H1 (cell line): ENCODE results near the gene BAZ2B. TPM values are rescaled to one million over a fixed set of nuclear protein-coding genes. Genes with fewer than 3 reads are reported as not detected.

Experiments used
- CTCF ChIA-PET: fragments of 300-600 bp; sonication (Branson Sonifier 250); formaldehyde crosslinking; loops from one replicate; lab custom pipeline; 2021; ENCODE audit not compliant: partially characterized antibody; lab: Charles Lee
- POLR2A ChIA-PET: fragments of 300-600 bp; sonication (Branson Sonifier 250); formaldehyde crosslinking; loops from one replicate; lab custom pipeline; 2021; ENCODE audit warnings: inconsistent platforms; ENCODE audit not compliant: partially characterized antibody; lab: Charles Lee
- DNase-seq, 2 experiments: peaks; one replicate each; pipeline versions ENCODE4 v3.0.0 to v3.0.0-alpha.2; 2010 to 2022; ENCODE audit warnings: low spot score in 2 of 2, low read depth in 1 of 2, mixed read lengths in 1 of 2
- FAIRE-seq: peaks from 2 replicates; lab custom pipeline; 2011; peaks lifted over from hg19 to GRCh38; lab: Jason Lieb, UNC
- H2AFZ ChIP-seq: 2 replicates; pipeline ENCODE4 v1.8.1; 2012; ENCODE audit warnings: low read length, inconsistent platforms
- H2AK5ac ChIP-seq: 2 replicates; pipeline ENCODE4 v1.6.1; 2013; ENCODE audit warnings: low read depth, low read length
- H2BK120ac ChIP-seq: replicated peaks from 2 replicates; pipeline ENCODE3; 2013; ENCODE audit warnings: low read depth, low read length, inconsistent platforms
- H2BK12ac ChIP-seq: 2 replicates; pipeline ENCODE4 v1.6.1; 2013; ENCODE audit warnings: low read depth, low read length
- H2BK15ac ChIP-seq: 2 replicates; pipeline ENCODE4 v1.6.1; 2013; ENCODE audit warnings: low read length
- H2BK20ac ChIP-seq: 2 replicates; pipeline ENCODE4 v1.6.1; 2013; ENCODE audit warnings: low read length
- H2BK5ac ChIP-seq: 2 replicates; pipeline ENCODE4 v1.6.1; 2013; ENCODE audit warnings: low read depth, low read length
- H3K14ac ChIP-seq: 2 replicates; pipeline ENCODE4 v1.6.1; 2013; ENCODE audit warnings: inconsistent platforms; ENCODE audit not compliant: insufficient read length
- H3K18ac ChIP-seq: 2 replicates; pipeline ENCODE4 v1.6.1; 2013; ENCODE audit warnings: low read length; ENCODE audit errors: extremely low read depth
- H3K23ac ChIP-seq: 2 replicates; pipeline ENCODE4 v1.6.1; 2013; ENCODE audit warnings: inconsistent platforms; ENCODE audit not compliant: insufficient read length
- H3K23me2 ChIP-seq: 2 replicates; pipeline ENCODE4 v1.6.1; 2013; ENCODE audit warnings: low read depth, low read length
- H3K27ac ChIP-seq: 2 replicates; pipeline ENCODE4 v1.6.1; 2011; ENCODE audit warnings: low read depth, low read length, inconsistent platforms
- H3K27me3 ChIP-seq, 4 experiments: replicated peaks in 1 of 4; 1 replicate in 1 of 4; 2 replicates in 3 of 4; pipeline versions ENCODE4 v1.6.1 to v1.8.1; 2011 to 2013; ENCODE audit warnings: low read length in 3 of 4, mild to moderate bottlenecking in 3 of 4, inconsistent platforms in 2 of 4, mixed read lengths in 2 of 4, moderate library complexity in 1 of 4; ENCODE audit not compliant: control insufficient read depth in 3 of 4, insufficient read depth in 3 of 4; ENCODE audit errors: extremely low read depth in 1 of 4
- H3K36me3 ChIP-seq, 4 experiments: 2 replicates each; pipeline versions ENCODE4 v1.6.1 to v1.8.1; 2011 to 2013; ENCODE audit warnings: mild to moderate bottlenecking in 4 of 4, low read length in 3 of 4, moderate library complexity in 2 of 4, control low read depth in 1 of 4, inconsistent platforms in 1 of 4; ENCODE audit not compliant: insufficient read depth in 4 of 4, control insufficient read depth in 2 of 4
- H3K4ac ChIP-seq: replicated peaks from 2 replicates; pipeline ENCODE3; 2013; ENCODE audit warnings: low read length, low read depth, mixed read lengths, inconsistent platforms; ENCODE audit not compliant: insufficient read length
- H3K4me1 ChIP-seq, 4 experiments: replicated peaks in 1 of 4; 1 replicate in 1 of 4; 2 replicates in 3 of 4; pipeline versions ENCODE4 v1.6.1 to v1.8.1; 2011 to 2013; ENCODE audit warnings: low read length in 3 of 4, inconsistent platforms in 2 of 4, mixed read lengths in 1 of 4; ENCODE audit not compliant: insufficient read depth in 4 of 4, control insufficient read depth in 3 of 4
- H3K4me2 ChIP-seq, 2 experiments: 2 replicates each; pipeline versions ENCODE4 v1.6.1 to v1.8.1; 2011 to 2013; ENCODE audit warnings: low read depth in 2 of 2, low read length in 2 of 2, control low read depth in 1 of 2, inconsistent platforms in 1 of 2, mild to moderate bottlenecking in 1 of 2; ENCODE audit not compliant: insufficient read depth in 1 of 2
- H3K4me3 ChIP-seq, 4 experiments: fragments of 200-600, 300-600 bp in 1 of 4; sonication (generic), shearing (Covaris generic), sonication (Bioruptor Twin) in 1 of 4; 2 replicates each; pipeline versions ENCODE4 v1.5.1 to v1.8.1; 2011 to 2016; ENCODE audit warnings: low read length in 4 of 4, low read depth in 3 of 4, control low read depth in 2 of 4, inconsistent platforms in 2 of 4, mild to moderate bottlenecking in 2 of 4, mixed read lengths in 1 of 4, moderate library complexity in 1 of 4; ENCODE audit not compliant: insufficient read depth in 2 of 4; ENCODE audit errors: extremely low read depth in 1 of 4
- H3K56ac ChIP-seq: replicated peaks from 2 replicates; pipeline ENCODE3; 2013; ENCODE audit warnings: low read depth, mild to moderate bottlenecking, mixed read lengths, low read length, inconsistent platforms; ENCODE audit not compliant: insufficient read length
- H3K79me1 ChIP-seq: 2 replicates; pipeline ENCODE4 v1.6.1; 2013; ENCODE audit warnings: low read depth, low read length, control low read depth
- H3K79me2 ChIP-seq, 2 experiments: 2 replicates each; pipeline versions ENCODE4 v1.6.1 to v1.8.1; 2012 to 2013; ENCODE audit warnings: low read length in 2 of 2, mild to moderate bottlenecking in 2 of 2, inconsistent platforms in 1 of 2; ENCODE audit not compliant: insufficient read depth in 2 of 2, control insufficient read depth in 1 of 2
- H3K9ac ChIP-seq, 4 experiments: replicated peaks in 1 of 4; 1 replicate in 1 of 4; 2 replicates in 3 of 4; pipeline versions ENCODE4 v1.6.1 to v1.8.1; 2011 to 2013; ENCODE audit warnings: low read depth in 3 of 4, low read length in 3 of 4, control low read depth in 2 of 4, mild to moderate bottlenecking in 2 of 4, moderate library complexity in 2 of 4, inconsistent platforms in 1 of 4; ENCODE audit errors: extremely low read depth in 1 of 4
- H3K9me3 ChIP-seq, 2 experiments: 2 replicates each; pipeline versions ENCODE4 v1.6.1 to v1.8.1; 2012 to 2013; ENCODE audit warnings: mild to moderate bottlenecking in 2 of 2, moderate library complexity in 2 of 2, control low read depth in 1 of 2, inconsistent platforms in 1 of 2, low read depth in 1 of 2, low read length in 1 of 2, mixed read lengths in 1 of 2; ENCODE audit not compliant: insufficient read depth in 2 of 2
- H4K20me1 ChIP-seq, 2 experiments: replicated peaks in 1 of 2; 2 replicates each; pipeline versions ENCODE3 to v1.8.1; 2011 to 2013; ENCODE audit warnings: inconsistent platforms in 2 of 2, low read length in 2 of 2, mild to moderate bottlenecking in 1 of 2; ENCODE audit not compliant: insufficient read depth in 2 of 2, control insufficient read depth in 1 of 2
- H4K5ac ChIP-seq: 2 replicates; pipeline ENCODE4 v1.6.1; 2013; ENCODE audit warnings: low read length, low read depth, mixed read lengths, inconsistent platforms; ENCODE audit not compliant: insufficient read length
- H4K8ac ChIP-seq: 2 replicates; pipeline ENCODE4 v1.8.0; 2013; ENCODE audit warnings: mild to moderate bottlenecking, moderate library complexity, low read length, inconsistent platforms; ENCODE audit not compliant: insufficient read depth; ENCODE audit errors: extremely low read depth
- H4K91ac ChIP-seq: replicated peaks from 2 replicates; pipeline ENCODE3; 2013; ENCODE audit warnings: low read length, mixed read lengths, inconsistent platforms; ENCODE audit not compliant: insufficient read length
- ASH2L ChIP-seq: fragments of 200-600, 300-600 bp; sonication (generic); IDR thresholded peaks from one replicate; pipeline ENCODE4 v1.7.1; 2017; ENCODE audit warnings: low read length
- CHD2 ChIP-seq: IDR thresholded peaks from 2 replicates; pipeline ENCODE4 v1.6.1; 2012; ENCODE audit warnings: low read length, improper control_type of control experiment
- E2F6 ChIP-seq: IDR thresholded peaks from 2 replicates; pipeline ENCODE4 v1.6.1; 2012; ENCODE audit warnings: inconsistent platforms
- GABPA ChIP-seq: IDR thresholded peaks from 2 replicates; pipeline ENCODE4 v1.6.1; 2011; ENCODE audit warnings: mild to moderate bottlenecking, low read length, moderate library complexity, borderline replicate concordance; ENCODE audit not compliant: insufficient read depth
- HDAC6 ChIP-seq: IDR thresholded peaks from one replicate; pipeline ENCODE4 v1.7.1; 2012; ENCODE audit warnings: low read depth, mild to moderate bottlenecking, inconsistent platforms, low read length, moderate library complexity
- JUN ChIP-seq: IDR thresholded peaks from 2 replicates; pipeline ENCODE4 v1.6.1; 2011; ENCODE audit warnings: low read depth, mild to moderate bottlenecking, improper control_type of control experiment, low read length
- JUND ChIP-seq: IDR thresholded peaks from 2 replicates; pipeline ENCODE4 v1.6.1; 2011; ENCODE audit warnings: mild to moderate bottlenecking, improper control_type of control experiment, low read length
- POLR2A ChIP-seq, 2 experiments: IDR thresholded peaks; 1 replicate in 1 of 2; 2 replicates in 1 of 2; pipeline ENCODE4 v1.6.1; 2011; ENCODE audit warnings: low read depth in 2 of 2, low read length in 2 of 2, mild to moderate bottlenecking in 2 of 2; ENCODE audit errors: control extremely low read depth in 1 of 2
- POLR2AphosphoS5 ChIP-seq: IDR thresholded peaks from 2 replicates; pipeline ENCODE4 v1.6.1; 2011; ENCODE audit warnings: low read depth, low read length
- RBBP5 ChIP-seq: IDR thresholded peaks from 2 replicates; pipeline ENCODE4 v1.7.1; 2012; ENCODE audit warnings: low read depth, mild to moderate bottlenecking, inconsistent platforms, low read length, moderate library complexity, borderline replicate concordance
- RFX5 ChIP-seq: IDR thresholded peaks from 2 replicates; pipeline ENCODE4 v1.6.1; 2011; ENCODE audit warnings: low read depth, low read length, improper control_type of control experiment, borderline replicate concordance
- RNF2 ChIP-seq: fragments of 200-900, 300-1000 bp; sonication (generic); IDR thresholded peaks from 2 replicates; pipeline ENCODE4 v1.7.1; 2016; ENCODE audit warnings: borderline replicate concordance, low read depth, mild to moderate bottlenecking, antibody characterized with exemption, low read length; ENCODE audit not compliant: poor library complexity, severe bottlenecking; ENCODE audit errors: missing control alignments
- SIN3A ChIP-seq, 2 experiments: IDR thresholded peaks in 1 of 2; conservative IDR thresholded peaks in 1 of 2; 2 replicates each; pipeline ENCODE4 v1.6.1; 2011 to 2012; ENCODE audit warnings: low read length in 2 of 2, improper control_type of control experiment in 1 of 2, low read depth in 1 of 2, mild to moderate bottlenecking in 1 of 2
- SP4 ChIP-seq: IDR thresholded peaks from 2 replicates; pipeline ENCODE4 v1.6.1; 2012; ENCODE audit warnings: low read length, inconsistent platforms
- WGBS, 2 experiments: shearing (Covaris generic) in 1 of 2; methylation state at CpG; one replicate each; pipeline versions ENCODE4 v1.1.6 to v1.1.7; 2013 to 2015; ENCODE audit warnings: low lambda C conversion rate in 2 of 2, mixed read lengths in 2 of 2, inconsistent platforms in 1 of 2, low coverage in 1 of 2, missing lambda C conversion rate in 1 of 2; ENCODE audit not compliant: insufficient replicate concordance in 2 of 2, insufficient coverage in 1 of 2, insufficient read length in 1 of 2; ENCODE audit errors: extremely low coverage in 1 of 2, missing lambda C conversion rate in 1 of 2; 5-methylcytosine and 5-hydroxymethylcytosine counted together
- polyA plus RNA-seq, 7 experiments: library from polyadenylated mRNA; depleted of rRNA in 3 of 7; stranded (reverse) in 5 of 7; unstranded in 2 of 7; fragments of >200 nt in 5 of 7; fragments of 200-250 nt in 2 of 7; gene quantifications; 1 replicate in 5 of 7; 2 replicates in 1 of 7; 4 replicates in 1 of 7; pipeline versions ENCODE4 v1.2.1 to v1.2.3, GENCODE V29; 2011 to 2013; ENCODE audit warnings: missing spikeins in 2 of 7, mixed read lengths in 2 of 7
- total RNA-seq: library from RNA; stranded (reverse); fragmentation: NEBNext Ultra II Directional; extraction: Animal tissue kit (Norgen Biotek cat#: 25700); gene quantifications from 2 replicates; pipeline ENCODE4 v1.2.1, GENCODE V29; 2021

BAZ2B gene
- total and polyA plus RNA-seq, 2 of the 8 experiments (the other 6 are each of a cell fraction or from before 2014, with no cell fraction given), result 15.2 to 46.3 TPM

GRCh38 chr2:159275111-159275510 is 341.2 kb downstream of the BAZ2B start:
- H3K23ac ChIP-seq, result no peak overlapping the region
- no peak overlapping the region for H3K14ac ChIP-seq
- H2BK5ac ChIP-seq, result no peak overlapping the region
- H4K8ac ChIP-seq, result no peak overlapping the region
- H3K4ac ChIP-seq, result no peak overlapping the region
- no peaks in the 10 kb centered on the region for H3K27me3 ChIP-seq
- no peak overlapping the region for H3K27ac ChIP-seq
- no peak overlapping the region for H2AFZ ChIP-seq
- no peak overlapping the region for H3K4me2 ChIP-seq
- FAIRE-seq (no peak), DNase-seq (no peak)
- H2BK120ac ChIP-seq, result no peak overlapping the region
- no peaks in the 10 kb centered on the region for H3K9me3 ChIP-seq
- H3K23me2 ChIP-seq, result no peaks in the 10 kb centered on the region; the same call in 1 of the 2 replicates
- no peak overlapping the region for H2AK5ac ChIP-seq
- H3K56ac ChIP-seq, result no peak overlapping the region
- no peaks in the 10 kb centered on the region for H4K20me1 ChIP-seq
- no peak for TF ChIP-seq GABPA
- no peak for TF ChIP-seq JUN
- no peak for TF ChIP-seq E2F6
- TF ChIP-seq CHD2, result no peak
- no peak for TF ChIP-seq RNF2
- TF ChIP-seq RBBP5, result no peak
- no peak for TF ChIP-seq SP4
- no peak for TF ChIP-seq RFX5
- no peak for TF ChIP-seq JUND
- no peak for TF ChIP-seq HDAC6
- TF ChIP-seq SIN3A (conservative IDR thresholded peaks at IDR 0.05 in 1 of 2, IDR thresholded peaks at IDR 0.05 in 1 of 2; ENCODE audit: low read depth in 1 of 2, low read length in 2 of 2), result no peak
- TF ChIP-seq POLR2A (IDR thresholded peaks at IDR 0.05; ENCODE audit: control extremely low read depth in 1 of 2, low read depth in 2 of 2, low read length in 2 of 2), result no peak
- no peak for TF ChIP-seq POLR2AphosphoS5
- no peak for TF ChIP-seq ASH2L
- H3K4me1 ChIP-seq, result no peaks in the 10 kb centered on the region
- no peak overlapping the region for H4K5ac ChIP-seq
- H4K91ac ChIP-seq, result no peak overlapping the region
- H2BK20ac ChIP-seq, result no peak overlapping the region
- no peak overlapping the region for H2BK12ac ChIP-seq
- no peak overlapping the region for H3K9ac ChIP-seq
- POLR2A ChIA-PET, result interaction anchor here (1.3 kb wide), 1 partner anchor 11 kb away, joined by 7 read pairs; the partner anchor contains the start of gene WDSUB1
- no peak overlapping the region for H3K4me3 ChIP-seq
- no peaks in the 10 kb centered on the region for H3K79me2 ChIP-seq
- peaks cover 0 to 4% (median 0%) of the 10 kb centered on the region in 4 experiments; a peak in 2 of 8 replicates for H3K36me3 ChIP-seq
- no peak overlapping the region for H3K18ac ChIP-seq
- WGBS, 2 experiments, result 92% methylated on average over 1 of the region's 1 CpG; no CpG with 5 or more reads in 1 of the 2 experiments
- CTCF ChIA-PET, result no interaction called here
- no peak overlapping the region for H2BK15ac ChIP-seq
- no peaks in the 10 kb centered on the region for H3K79me1 ChIP-seq
